H1 (cell line): ENCODE results near the gene MYF5. TPM values are rescaled to one million over a fixed set of nuclear protein-coding genes. Genes with fewer than 3 reads are reported as not detected.

ENCODE experiments used
- CTCF ChIA-PET: fragments of 300-600 bp; sonication (Branson Sonifier 250); formaldehyde crosslinking; loops from one replicate; lab custom pipeline; 2021; ENCODE audit not compliant: partially characterized antibody; lab: Charles Lee
- POLR2A ChIA-PET: fragments of 300-600 bp; sonication (Branson Sonifier 250); formaldehyde crosslinking; loops from one replicate; lab custom pipeline; 2021; ENCODE audit warnings: inconsistent platforms; ENCODE audit not compliant: partially characterized antibody; lab: Charles Lee
- DNase-seq, 2 experiments: peaks; one replicate each; pipeline versions ENCODE4 v3.0.0 to v3.0.0-alpha.2; 2010 to 2022; ENCODE audit warnings: low spot score in 2 of 2, low read depth in 1 of 2, mixed read lengths in 1 of 2
- FAIRE-seq: peaks from 2 replicates; lab custom pipeline; 2011; peaks lifted over from hg19 to GRCh38; lab: Jason Lieb, UNC
- H2AFZ ChIP-seq: 2 replicates; pipeline ENCODE4 v1.8.1; 2012; ENCODE audit warnings: low read length, inconsistent platforms
- H2AK5ac ChIP-seq: 2 replicates; pipeline ENCODE4 v1.6.1; 2013; ENCODE audit warnings: low read depth, low read length
- H2BK120ac ChIP-seq: replicated peaks from 2 replicates; pipeline ENCODE3; 2013; ENCODE audit warnings: low read depth, low read length, inconsistent platforms
- H2BK12ac ChIP-seq: 2 replicates; pipeline ENCODE4 v1.6.1; 2013; ENCODE audit warnings: low read depth, low read length
- H2BK15ac ChIP-seq: 2 replicates; pipeline ENCODE4 v1.6.1; 2013; ENCODE audit warnings: low read length
- H2BK20ac ChIP-seq: 2 replicates; pipeline ENCODE4 v1.6.1; 2013; ENCODE audit warnings: low read length
- H2BK5ac ChIP-seq: 2 replicates; pipeline ENCODE4 v1.6.1; 2013; ENCODE audit warnings: low read depth, low read length
- H3K14ac ChIP-seq: 2 replicates; pipeline ENCODE4 v1.6.1; 2013; ENCODE audit warnings: inconsistent platforms; ENCODE audit not compliant: insufficient read length
- H3K18ac ChIP-seq: 2 replicates; pipeline ENCODE4 v1.6.1; 2013; ENCODE audit warnings: low read length; ENCODE audit errors: extremely low read depth
- H3K23ac ChIP-seq: 2 replicates; pipeline ENCODE4 v1.6.1; 2013; ENCODE audit warnings: inconsistent platforms; ENCODE audit not compliant: insufficient read length
- H3K23me2 ChIP-seq: 2 replicates; pipeline ENCODE4 v1.6.1; 2013; ENCODE audit warnings: low read depth, low read length
- H3K27ac ChIP-seq: 2 replicates; pipeline ENCODE4 v1.6.1; 2011; ENCODE audit warnings: low read depth, low read length, inconsistent platforms
- H3K27me3 ChIP-seq, 4 experiments: replicated peaks in 1 of 4; 1 replicate in 1 of 4; 2 replicates in 3 of 4; pipeline versions ENCODE4 v1.6.1 to v1.8.1; 2011 to 2013; ENCODE audit warnings: low read length in 3 of 4, mild to moderate bottlenecking in 3 of 4, inconsistent platforms in 2 of 4, mixed read lengths in 2 of 4, moderate library complexity in 1 of 4; ENCODE audit not compliant: control insufficient read depth in 3 of 4, insufficient read depth in 3 of 4; ENCODE audit errors: extremely low read depth in 1 of 4
- H3K36me3 ChIP-seq, 4 experiments: 2 replicates each; pipeline versions ENCODE4 v1.6.1 to v1.8.1; 2011 to 2013; ENCODE audit warnings: mild to moderate bottlenecking in 4 of 4, low read length in 3 of 4, moderate library complexity in 2 of 4, control low read depth in 1 of 4, inconsistent platforms in 1 of 4; ENCODE audit not compliant: insufficient read depth in 4 of 4, control insufficient read depth in 2 of 4
- H3K4ac ChIP-seq: replicated peaks from 2 replicates; pipeline ENCODE3; 2013; ENCODE audit warnings: low read length, low read depth, mixed read lengths, inconsistent platforms; ENCODE audit not compliant: insufficient read length
- H3K4me1 ChIP-seq, 4 experiments: replicated peaks in 1 of 4; 1 replicate in 1 of 4; 2 replicates in 3 of 4; pipeline versions ENCODE4 v1.6.1 to v1.8.1; 2011 to 2013; ENCODE audit warnings: low read length in 3 of 4, inconsistent platforms in 2 of 4, mixed read lengths in 1 of 4; ENCODE audit not compliant: insufficient read depth in 4 of 4, control insufficient read depth in 3 of 4
- H3K4me2 ChIP-seq, 2 experiments: 2 replicates each; pipeline versions ENCODE4 v1.6.1 to v1.8.1; 2011 to 2013; ENCODE audit warnings: low read depth in 2 of 2, low read length in 2 of 2, control low read depth in 1 of 2, inconsistent platforms in 1 of 2, mild to moderate bottlenecking in 1 of 2; ENCODE audit not compliant: insufficient read depth in 1 of 2
- H3K4me3 ChIP-seq, 4 experiments: fragments of 200-600, 300-600 bp in 1 of 4; sonication (generic), shearing (Covaris generic), sonication (Bioruptor Twin) in 1 of 4; 2 replicates each; pipeline versions ENCODE4 v1.5.1 to v1.8.1; 2011 to 2016; ENCODE audit warnings: low read length in 4 of 4, low read depth in 3 of 4, control low read depth in 2 of 4, inconsistent platforms in 2 of 4, mild to moderate bottlenecking in 2 of 4, mixed read lengths in 1 of 4, moderate library complexity in 1 of 4; ENCODE audit not compliant: insufficient read depth in 2 of 4; ENCODE audit errors: extremely low read depth in 1 of 4
- H3K56ac ChIP-seq: replicated peaks from 2 replicates; pipeline ENCODE3; 2013; ENCODE audit warnings: low read depth, mild to moderate bottlenecking, mixed read lengths, low read length, inconsistent platforms; ENCODE audit not compliant: insufficient read length
- H3K79me1 ChIP-seq: 2 replicates; pipeline ENCODE4 v1.6.1; 2013; ENCODE audit warnings: low read depth, low read length, control low read depth
- H3K79me2 ChIP-seq, 2 experiments: 2 replicates each; pipeline versions ENCODE4 v1.6.1 to v1.8.1; 2012 to 2013; ENCODE audit warnings: low read length in 2 of 2, mild to moderate bottlenecking in 2 of 2, inconsistent platforms in 1 of 2; ENCODE audit not compliant: insufficient read depth in 2 of 2, control insufficient read depth in 1 of 2
- H3K9ac ChIP-seq, 4 experiments: replicated peaks in 1 of 4; 1 replicate in 1 of 4; 2 replicates in 3 of 4; pipeline versions ENCODE4 v1.6.1 to v1.8.1; 2011 to 2013; ENCODE audit warnings: low read depth in 3 of 4, low read length in 3 of 4, control low read depth in 2 of 4, mild to moderate bottlenecking in 2 of 4, moderate library complexity in 2 of 4, inconsistent platforms in 1 of 4; ENCODE audit errors: extremely low read depth in 1 of 4
- H3K9me3 ChIP-seq, 2 experiments: 2 replicates each; pipeline versions ENCODE4 v1.6.1 to v1.8.1; 2012 to 2013; ENCODE audit warnings: mild to moderate bottlenecking in 2 of 2, moderate library complexity in 2 of 2, control low read depth in 1 of 2, inconsistent platforms in 1 of 2, low read depth in 1 of 2, low read length in 1 of 2, mixed read lengths in 1 of 2; ENCODE audit not compliant: insufficient read depth in 2 of 2
- H4K20me1 ChIP-seq, 2 experiments: replicated peaks in 1 of 2; 2 replicates each; pipeline versions ENCODE3 to v1.8.1; 2011 to 2013; ENCODE audit warnings: inconsistent platforms in 2 of 2, low read length in 2 of 2, mild to moderate bottlenecking in 1 of 2; ENCODE audit not compliant: insufficient read depth in 2 of 2, control insufficient read depth in 1 of 2
- H4K5ac ChIP-seq: 2 replicates; pipeline ENCODE4 v1.6.1; 2013; ENCODE audit warnings: low read length, low read depth, mixed read lengths, inconsistent platforms; ENCODE audit not compliant: insufficient read length
- H4K8ac ChIP-seq: 2 replicates; pipeline ENCODE4 v1.8.0; 2013; ENCODE audit warnings: mild to moderate bottlenecking, moderate library complexity, low read length, inconsistent platforms; ENCODE audit not compliant: insufficient read depth; ENCODE audit errors: extremely low read depth
- H4K91ac ChIP-seq: replicated peaks from 2 replicates; pipeline ENCODE3; 2013; ENCODE audit warnings: low read length, mixed read lengths, inconsistent platforms; ENCODE audit not compliant: insufficient read length
- CTCF ChIP-seq, 3 experiments: IDR thresholded peaks; 1 replicate in 2 of 3; 2 replicates in 1 of 3; pipeline versions ENCODE4 v1.5.1 to v1.6.1; 2011; ENCODE audit warnings: low read length in 3 of 3, mild to moderate bottlenecking in 3 of 3, inconsistent platforms in 2 of 3, low read depth in 1 of 3, moderate library complexity in 1 of 3; ENCODE audit not compliant: insufficient read depth in 1 of 3; ENCODE audit errors: control extremely low read depth in 1 of 3
- SP4 ChIP-seq: IDR thresholded peaks from 2 replicates; pipeline ENCODE4 v1.6.1; 2012; ENCODE audit warnings: low read length, inconsistent platforms
- WGBS, 2 experiments: shearing (Covaris generic) in 1 of 2; methylation state at CpG; one replicate each; pipeline versions ENCODE4 v1.1.6 to v1.1.7; 2013 to 2015; ENCODE audit warnings: low lambda C conversion rate in 2 of 2, mixed read lengths in 2 of 2, inconsistent platforms in 1 of 2, low coverage in 1 of 2, missing lambda C conversion rate in 1 of 2; ENCODE audit not compliant: insufficient replicate concordance in 2 of 2, insufficient coverage in 1 of 2, insufficient read length in 1 of 2; ENCODE audit errors: extremely low coverage in 1 of 2, missing lambda C conversion rate in 1 of 2; 5-methylcytosine and 5-hydroxymethylcytosine counted together
- polyA plus RNA-seq, 7 experiments: library from polyadenylated mRNA; depleted of rRNA in 3 of 7; stranded (reverse) in 5 of 7; unstranded in 2 of 7; fragments of >200 nt in 5 of 7; fragments of 200-250 nt in 2 of 7; gene quantifications; 1 replicate in 5 of 7; 2 replicates in 1 of 7; 4 replicates in 1 of 7; pipeline versions ENCODE4 v1.2.1 to v1.2.3, GENCODE V29; 2011 to 2013; ENCODE audit warnings: missing spikeins in 2 of 7, mixed read lengths in 2 of 7
- total RNA-seq: library from RNA; stranded (reverse); fragmentation: NEBNext Ultra II Directional; extraction: Animal tissue kit (Norgen Biotek cat#: 25700); gene quantifications from 2 replicates; pipeline ENCODE4 v1.2.1, GENCODE V29; 2021

Gene MYF5
- total and polyA plus RNA-seq, 2 of the 8 experiments (the other 6 are each of a cell fraction or from before 2014, with no cell fraction given) = 0.09 TPM; not detected in 1

- H2BK120ac ChIP-seq = no peak overlapping the region
- no peaks in the 10 kb centered on the region for H3K4me1 ChIP-seq
- H2BK15ac ChIP-seq = no peak overlapping the region
- no peak overlapping the region for H3K4me3 ChIP-seq
- DNase-seq (no peak), FAIRE-seq (no peak)
- H3K4ac ChIP-seq = no peak overlapping the region
- no peak overlapping the region for H2BK5ac ChIP-seq
- no peak overlapping the region for H3K4me2 ChIP-seq
- H4K5ac ChIP-seq = no peak overlapping the region
- H3K56ac ChIP-seq = no peak overlapping the region
- H3K27ac ChIP-seq = no peak overlapping the region
- H2BK12ac ChIP-seq = no peak overlapping the region
- H2AFZ ChIP-seq = no peak overlapping the region
- CTCF ChIA-PET = interaction anchor here (1.6 kb wide), 1 partner anchor 37 kb away, joined by 3 read pairs; no protein-coding TSS in a partner anchor
- no peak overlapping the region for H3K18ac ChIP-seq
- H3K79me1 ChIP-seq = no peaks in the 10 kb centered on the region
- no peaks in the 10 kb centered on the region for H3K9me3 ChIP-seq
- H4K20me1 ChIP-seq = no peaks in the 10 kb centered on the region
- H2AK5ac ChIP-seq = no peak overlapping the region
- POLR2A ChIA-PET = no interaction called here
- WGBS, 2 experiments = 75% methylated on average over 5 of the region's 5 CpGs; no CpG with 5 or more reads in 1 of the 2 experiments
- H3K23me2 ChIP-seq = no peaks in the 10 kb centered on the region
- H4K91ac ChIP-seq = no peak overlapping the region
- H2BK20ac ChIP-seq = no peak overlapping the region
- TF ChIP-seq SP4 (no peak), CTCF (IDR thresholded peaks at IDR 0.05; ENCODE audit: control extremely low read depth in 1 of 3, insufficient read depth in 1 of 3, low read depth in 1 of 3, low read length in 3 of 3) (peak in 2 of 3 experiments; percentile 9 to 13; a peak in 2 of 4 replicates)
- H4K8ac ChIP-seq = no peak overlapping the region
- no peaks in the 10 kb centered on the region for H3K27me3 ChIP-seq
- H3K36me3 ChIP-seq = no peaks in the 10 kb centered on the region
- H3K23ac ChIP-seq = no peak overlapping the region
- no peak overlapping the region for H3K14ac ChIP-seq
- H3K79me2 ChIP-seq = no peaks in the 10 kb centered on the region
- H3K9ac ChIP-seq = no peak overlapping the region
Measured at GRCh38 chr12:80670214-80670613, 46.5 kb upstream of the MYF5 start.
